Activated CD4-positive, CD25-positive, alpha-beta regulatory T cell treated with anti-CD3 and anti-CD28 coated beads, Interleukin-2, amount 50 U/mL, for 16 hours (primary cell): ENCODE results near the gene OSBPL3.

Experiments used
- DNase-seq: peaks from one replicate; pipeline ENCODE4 v3.0.0-alpha.2; 2020; ENCODE audit warnings: low read depth, low spot score

OSBPL3 gene

GRCh38 chr7:24979470-24979862 lies 512 bp downstream of the OSBPL3 start:
- no peak for DNase-seq

DNA sequence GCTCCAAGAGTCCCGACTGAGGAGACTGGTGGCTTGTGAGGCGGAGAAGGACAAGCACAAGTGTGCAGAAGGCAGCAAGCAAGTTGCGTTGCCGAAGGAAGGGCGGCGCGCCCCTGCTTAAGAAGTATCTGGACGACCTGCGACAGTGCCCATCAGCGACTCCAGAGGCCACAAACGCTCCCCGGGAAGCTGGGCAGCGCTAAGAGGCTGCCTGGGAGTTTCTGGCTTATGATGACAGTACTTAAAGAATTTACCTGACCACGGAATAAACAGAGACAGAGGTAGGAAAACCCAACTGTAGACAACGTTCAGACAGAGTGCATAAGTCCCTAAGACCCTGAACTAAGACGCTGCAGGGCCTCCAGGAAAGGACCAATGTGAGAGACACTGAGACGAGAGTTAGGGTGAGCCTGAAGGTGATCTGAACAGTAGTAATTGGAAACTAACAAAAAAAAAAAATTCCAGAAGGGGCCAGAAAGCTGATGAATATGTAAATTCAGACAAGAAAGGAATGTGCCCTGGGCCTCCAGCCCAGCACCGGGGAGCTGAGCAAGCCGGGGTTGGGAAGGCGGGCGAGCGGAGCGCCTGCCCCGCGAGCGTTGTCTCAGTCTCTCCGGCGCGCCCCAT lies 1.0 kb downstream of the OSBPL3 start:
- no peak for DNase-seq

DNA sequence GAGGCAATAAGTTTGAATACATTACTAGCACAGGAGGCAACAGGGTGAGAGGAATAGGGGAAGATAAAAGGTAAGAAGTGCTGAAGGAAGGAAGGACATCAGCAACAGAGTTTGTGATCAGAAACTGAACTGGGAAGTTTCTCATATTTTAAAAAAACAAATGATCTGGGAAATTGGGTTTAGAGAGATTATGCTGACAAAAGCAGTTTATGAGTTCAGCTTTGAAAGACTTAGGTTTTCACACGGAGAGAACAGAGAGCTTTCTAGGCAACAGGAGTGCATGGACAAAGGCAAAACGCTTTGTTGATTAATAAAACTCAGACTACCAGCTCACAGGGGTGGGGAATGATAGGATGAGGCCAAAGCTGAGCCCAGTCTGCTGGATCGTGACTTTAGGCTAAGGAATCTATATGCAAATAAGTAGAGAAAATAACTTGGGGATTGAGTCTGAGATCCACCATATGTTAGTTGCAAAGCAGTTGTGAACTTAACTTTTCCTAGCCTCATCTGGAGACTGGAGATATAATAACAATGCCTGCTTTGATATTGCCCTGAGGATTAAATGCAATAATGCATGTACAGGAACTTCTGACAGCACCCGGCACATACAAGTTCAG lies 4.2 kb downstream of the OSBPL3 start:
- DNase-seq: no peak

GRCh38 chr7:24975172-24975571 lies 4.8 kb downstream of the OSBPL3 start:
- DNase-seq: no peak

- no peak for DNase-seq
These were observed 5.7 kb downstream of the OSBPL3 start for GRCh38 chr7:24974026-24974832.

DNA sequence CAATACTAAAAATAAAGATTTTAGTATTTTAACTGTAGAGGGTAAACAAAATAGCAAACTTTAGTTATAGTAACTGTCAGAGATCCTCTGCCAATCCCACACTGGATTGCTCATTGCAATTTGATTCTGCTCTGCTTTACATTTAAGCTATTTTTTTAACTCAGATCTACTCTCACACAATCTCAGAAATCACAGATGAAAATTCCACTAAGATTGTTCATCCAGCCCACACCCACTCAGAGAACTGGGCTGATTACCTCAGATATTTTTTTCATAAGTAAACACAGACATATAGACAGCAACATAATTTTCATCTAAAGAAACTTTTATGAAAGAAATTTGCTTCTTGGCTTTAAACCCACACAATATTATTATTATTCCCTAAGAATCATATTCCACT lies 7.0 kb downstream of the OSBPL3 start:
- no peak for DNase-seq

- DNase-seq: no peak
These were observed 7.9 kb downstream of the OSBPL3 start for GRCh38 chr7:24972166-24972477.

DNA sequence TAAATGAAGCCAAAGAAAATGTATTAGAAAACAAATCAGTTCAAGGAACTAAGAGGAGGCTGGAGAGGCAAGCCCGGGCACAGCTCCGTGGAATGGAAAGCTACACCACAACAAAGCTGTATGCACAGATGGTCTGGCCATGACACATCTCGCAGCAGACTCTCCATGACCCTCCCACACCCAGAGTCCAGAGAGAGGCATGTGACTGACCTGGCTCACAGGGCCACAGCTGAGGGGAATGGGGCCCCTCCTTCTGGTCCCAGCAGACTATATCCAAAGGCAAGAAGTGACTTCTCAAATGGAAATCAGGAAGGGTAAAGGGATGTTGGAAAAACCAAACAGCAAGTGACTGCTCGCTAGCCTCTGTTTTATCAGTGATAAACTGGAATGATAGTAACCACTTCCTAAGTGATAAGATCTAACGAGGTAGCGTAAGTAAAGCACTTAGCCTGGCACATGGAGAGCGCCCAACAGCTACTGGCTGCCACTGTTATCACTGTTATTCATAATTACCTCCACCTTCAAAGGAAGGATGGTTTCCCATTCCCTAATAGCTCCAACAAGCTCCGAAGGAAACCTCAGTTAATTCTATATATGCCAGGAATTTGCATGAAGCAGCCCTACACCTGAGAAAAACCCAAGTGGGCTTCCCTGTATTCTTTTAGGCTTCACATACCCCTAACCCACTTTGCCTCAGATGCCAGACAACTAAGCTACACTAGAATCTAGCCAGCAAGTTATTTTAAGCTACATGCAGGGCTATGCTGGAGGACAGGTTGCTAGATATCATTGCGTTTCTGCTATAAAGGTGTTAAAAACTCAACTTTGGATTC lies 8.4 kb downstream of the OSBPL3 start:
- DNase-seq: no peak

GRCh38 chr7:24970676-24971075 lies 9.3 kb downstream of the OSBPL3 start:
- DNase-seq: no peak

DNA sequence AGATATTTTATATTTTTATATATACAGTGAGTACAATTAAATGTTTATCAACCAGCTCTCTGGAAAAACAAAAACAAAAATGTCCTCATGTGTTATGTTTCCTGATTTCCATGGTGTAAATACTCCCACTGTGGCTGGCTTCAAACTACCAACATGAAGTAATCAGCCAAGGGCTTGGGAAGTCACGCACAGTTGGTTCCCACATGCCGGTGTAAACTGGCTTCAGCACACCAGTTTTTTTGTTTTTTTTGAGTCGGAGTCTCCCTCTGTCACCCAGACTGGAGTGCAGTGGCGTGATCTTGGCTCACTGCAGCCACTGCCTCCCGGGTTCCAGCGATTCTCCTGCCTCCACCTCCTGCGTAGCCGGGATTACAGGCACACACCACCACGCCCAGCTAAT lies 11.8 kb downstream of the OSBPL3 start:
- DNase-seq: no peak

DNA sequence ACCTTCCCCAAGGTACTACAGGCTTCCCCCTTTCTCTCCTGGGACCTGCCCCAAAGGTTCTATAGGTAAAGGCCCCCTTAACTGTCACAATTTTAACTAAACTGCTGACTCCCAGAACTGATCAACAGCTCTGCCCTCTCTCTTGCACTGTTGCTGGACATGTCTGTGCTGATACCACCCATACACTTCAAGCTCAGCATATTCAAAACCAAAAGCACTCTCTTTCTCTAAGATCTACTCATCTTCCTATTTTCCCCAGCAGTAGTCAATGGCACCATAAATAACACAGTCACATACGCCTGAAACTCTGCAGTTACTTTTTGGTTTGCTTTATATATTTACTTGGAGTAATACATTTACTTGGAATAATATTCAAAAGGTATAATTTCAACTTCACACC lies 12.3 kb downstream of the OSBPL3 start:
- no peak for DNase-seq

DNA sequence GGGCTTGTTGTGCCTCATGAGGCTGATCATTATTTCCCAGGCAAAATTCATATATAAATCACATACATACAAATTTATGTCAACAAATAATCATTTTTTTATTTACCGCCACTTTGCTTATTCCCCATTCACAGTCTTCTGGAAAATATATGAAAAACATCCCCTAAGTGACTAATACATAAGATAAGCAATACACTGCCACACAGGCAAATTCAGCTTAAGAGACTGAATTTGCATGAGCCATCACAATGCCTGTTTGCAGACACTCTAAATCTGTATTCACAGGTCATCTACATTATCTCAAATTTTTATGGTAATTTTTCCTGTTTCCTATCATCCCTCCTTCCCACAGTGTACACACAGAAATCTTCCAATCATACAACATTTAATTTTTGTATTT lies 13.2 kb downstream of the OSBPL3 start:
- DNase-seq: no peak

DNA sequence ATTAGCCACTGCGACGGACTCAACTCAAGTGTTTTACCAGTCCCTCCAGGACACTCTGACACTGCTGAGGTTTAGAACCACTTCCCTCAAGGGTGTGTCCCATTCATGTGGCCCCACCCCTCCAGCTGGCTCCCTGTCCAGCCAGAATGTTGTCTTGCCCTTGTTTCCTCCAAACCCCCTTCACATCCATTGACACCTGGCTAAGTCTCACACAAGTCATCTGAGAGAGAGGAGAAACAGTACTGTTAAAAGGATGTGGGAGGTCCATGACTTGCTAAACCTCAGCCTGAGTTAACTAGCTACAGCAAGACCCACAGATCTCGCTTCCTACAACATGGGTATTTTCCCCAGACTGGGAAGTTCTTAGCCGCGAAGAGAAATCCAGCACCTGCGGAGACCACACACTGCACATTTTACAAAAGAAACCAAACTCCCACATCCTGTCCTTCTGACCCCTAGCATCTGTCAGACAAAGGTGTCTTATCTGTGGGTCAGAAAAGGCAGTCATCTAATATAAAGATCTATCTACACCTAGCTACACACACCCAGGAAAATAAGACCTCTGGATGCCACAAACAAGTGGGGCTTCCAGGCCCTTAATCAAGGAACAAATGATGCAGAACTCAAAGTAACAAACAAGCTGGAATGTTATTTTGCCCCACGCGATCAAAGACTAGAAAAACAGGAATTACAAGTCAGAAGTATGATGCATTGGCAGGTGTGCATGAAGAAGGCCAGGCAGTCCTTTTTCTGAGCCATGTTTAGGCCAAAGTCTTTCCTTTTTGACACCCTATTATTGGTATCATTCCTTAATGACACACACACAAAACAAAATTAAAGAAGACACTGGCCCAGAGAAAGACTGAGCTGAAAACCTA lies 13.9 kb downstream of the OSBPL3 start:
- DNase-seq: no peak

DNA sequence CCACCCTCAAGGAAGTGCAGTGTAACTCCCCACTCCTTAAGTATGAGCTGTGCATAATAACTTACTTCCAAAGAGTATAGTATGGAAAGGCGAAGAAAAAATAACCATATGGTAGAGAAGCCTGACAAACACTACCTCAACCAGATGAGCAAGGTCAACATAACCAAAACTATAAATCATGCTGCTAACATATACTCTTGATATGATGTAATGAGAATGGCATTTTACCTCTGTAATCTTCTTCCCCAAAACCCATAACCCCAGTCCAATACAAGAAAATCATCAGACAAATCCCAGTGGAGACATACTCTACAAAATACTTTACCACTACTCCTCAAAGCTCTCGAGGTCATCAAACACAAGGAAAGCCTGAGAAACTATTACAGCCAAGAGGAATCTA lies 15.8 kb downstream of the OSBPL3 start:
- no peak for DNase-seq

- DNase-seq: no peak
These were observed 16.8 kb downstream of the OSBPL3 start for GRCh38 chr7:24963218-24963617.

- no peak for DNase-seq
These were observed 17.5 kb downstream of the OSBPL3 start for GRCh38 chr7:24962418-24962962.

GRCh38 chr7:24959735-24960485 lies 20.1 kb downstream of the OSBPL3 start:
- DNase-seq: no peak

GRCh38 chr7:24958399-24958798 lies 21.6 kb downstream of the OSBPL3 start:
- DNase-seq: no peak

GRCh38 chr7:24956021-24956420 lies 24.0 kb downstream of the OSBPL3 start:
- DNase-seq: no peak

DNA sequence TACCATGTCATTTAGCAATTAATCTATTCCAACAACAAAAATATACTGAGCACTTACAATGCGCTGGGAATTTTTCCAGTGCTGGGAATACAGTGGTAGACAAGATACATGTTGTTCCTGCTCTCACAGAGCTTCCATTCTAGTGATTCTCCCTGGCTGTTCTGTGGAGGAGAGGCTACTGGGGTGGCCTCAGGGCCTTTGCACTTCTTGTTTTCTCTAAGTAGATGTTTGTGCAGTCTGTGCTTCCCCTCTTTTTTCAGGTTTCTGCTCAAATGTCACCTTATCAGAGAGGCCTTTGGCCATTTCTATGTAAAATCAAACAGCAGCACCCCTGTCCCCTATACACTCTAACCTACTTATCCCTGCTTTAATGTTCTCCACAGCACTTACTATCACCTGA lies 24.7 kb downstream of the OSBPL3 start:
- DNase-seq: no peak
